Duodenal mucosa (tissue), 2 donors: ENCODE measurements around the gene GAN.
A peak's percentile ranks its signal among the peaks of the same experiment; 100 is the strongest.

Experiments
- H3K27ac ChIP-seq: one replicate; pipeline ENCODE4 v1.7.0; 2013; ENCODE audit warnings: low read depth, low read length
- H3K27me3 ChIP-seq, 2 donors: one replicate each; pipeline ENCODE4 v1.7.0; 2013; ENCODE audit warnings: low read length in 2 of 2, control low read depth in 1 of 2; ENCODE audit not compliant: insufficient read depth in 2 of 2, control insufficient read depth in 1 of 2
- H3K36me3 ChIP-seq, 2 donors: one replicate each; pipeline ENCODE4 v1.7.0; 2013; ENCODE audit warnings: low read length in 2 of 2, control low read depth in 1 of 2; ENCODE audit not compliant: insufficient read depth in 2 of 2, control insufficient read depth in 1 of 2
- H3K4me1 ChIP-seq, 2 donors: one replicate each; pipeline ENCODE4 v1.7.0; 2013; ENCODE audit warnings: low read length in 2 of 2, control low read depth in 1 of 2; ENCODE audit not compliant: insufficient read depth in 2 of 2, control insufficient read depth in 1 of 2
- H3K4me3 ChIP-seq, 2 donors: one replicate each; pipeline ENCODE4 v1.7.0; 2013; ENCODE audit warnings: low read length in 2 of 2, low read depth in 1 of 2
- H3K9ac ChIP-seq, 2 donors: one replicate each; pipeline ENCODE4 v1.7.0; 2013; ENCODE audit warnings: low read length in 2 of 2, low read depth in 1 of 2
- H3K9me3 ChIP-seq, 2 donors: one replicate each; pipeline ENCODE4 v1.7.0; 2013; ENCODE audit warnings: low read length in 2 of 2, control low read depth in 1 of 2; ENCODE audit not compliant: control insufficient read depth in 1 of 2

Gene GAN

DNA sequence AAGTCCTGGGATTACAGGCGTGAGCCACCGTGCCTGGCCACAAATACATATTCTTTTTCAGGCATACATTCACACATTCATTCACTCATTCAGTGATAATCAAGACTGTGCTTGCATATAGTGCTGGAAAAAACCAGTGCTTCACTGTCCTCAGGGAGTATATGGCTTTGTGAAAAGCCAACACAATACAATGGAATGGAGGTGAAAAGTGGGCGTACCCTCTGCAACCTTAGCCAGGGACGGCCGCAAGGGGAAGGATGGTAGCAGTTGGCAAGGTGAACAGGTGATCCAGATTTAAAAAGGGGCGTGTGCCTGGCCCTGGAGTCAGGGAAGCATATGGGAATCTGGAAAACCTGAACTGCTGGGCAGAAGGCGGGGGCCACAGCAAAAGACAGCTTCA, 18.1 kb upstream of the GAN start:
- no peaks in the 10 kb centered on the region for H3K36me3 ChIP-seq
- H3K27me3 ChIP-seq = no peaks in the 10 kb centered on the region
- H3K4me3 ChIP-seq = no peak overlapping the region
- no peak overlapping the region for H3K9ac ChIP-seq
- peaks cover 8 to 21% of the 10 kb centered on the region in 2 donors for H3K4me1 ChIP-seq
- H3K27ac ChIP-seq = no peak overlapping the region
- H3K9me3 ChIP-seq = no peaks in the 10 kb centered on the region

DNA sequence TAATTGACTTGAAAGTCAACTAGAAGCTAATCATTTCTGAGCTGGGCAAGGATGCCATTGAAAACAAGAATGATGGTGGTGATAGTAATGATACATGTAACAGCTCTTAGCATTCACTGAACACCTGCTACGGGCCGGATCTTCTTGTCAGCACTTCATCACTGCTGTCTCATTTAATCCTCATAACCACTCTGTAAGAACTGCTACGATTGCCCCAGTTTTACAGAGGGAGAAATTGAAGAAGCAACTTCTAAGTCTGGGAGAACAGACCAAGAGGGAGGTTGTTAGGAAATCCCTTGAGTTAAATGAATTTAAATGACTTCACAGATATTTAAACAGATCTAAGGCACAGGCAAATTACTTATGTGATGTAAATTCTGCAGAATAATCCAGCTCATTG, 7.0 kb upstream of the GAN start:
- H3K36me3 ChIP-seq = peaks cover 0 to 4% of the 10 kb centered on the region in 2 donors
- H3K9ac ChIP-seq = no peak overlapping the region
- H3K4me1 ChIP-seq = peaks cover 2 to 5% of the 10 kb centered on the region in 2 donors
- no peak overlapping the region for H3K27ac ChIP-seq
- H3K4me3 ChIP-seq = no peak overlapping the region
- no peaks in the 10 kb centered on the region for H3K9me3 ChIP-seq
- H3K27me3 ChIP-seq = no peaks in the 10 kb centered on the region

DNA sequence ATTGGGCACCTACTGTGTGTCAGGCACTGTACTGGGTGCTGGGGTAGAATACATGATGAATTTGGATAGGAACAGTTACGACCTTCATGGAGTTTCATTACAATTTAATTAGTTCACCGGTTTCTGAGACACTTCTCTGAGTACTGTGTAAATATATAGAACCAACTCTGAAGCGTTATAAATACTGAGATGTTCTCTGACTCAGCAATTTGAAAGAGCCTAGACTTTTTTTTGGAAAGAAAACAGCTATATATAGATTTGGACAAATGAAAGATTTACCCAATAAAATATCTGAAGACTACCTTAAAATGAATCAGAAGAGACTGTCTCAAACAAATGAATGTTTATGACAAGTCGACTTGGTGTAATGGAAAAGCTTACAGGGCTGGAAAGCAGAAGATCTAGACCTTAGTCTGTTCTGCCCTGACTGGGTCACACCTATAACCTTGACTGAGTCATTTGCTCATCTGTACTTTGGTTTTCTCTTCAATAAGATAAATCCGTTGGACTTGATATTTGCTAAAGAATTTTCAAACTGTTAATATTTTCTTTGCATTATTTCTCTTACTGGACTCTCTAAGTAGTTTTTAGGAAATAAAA, 4.6 kb upstream of the GAN start:
- H3K9ac ChIP-seq = no peak overlapping the region
- no peak overlapping the region for H3K27ac ChIP-seq
- H3K4me1 ChIP-seq = peaks cover 14 to 15% of the 10 kb centered on the region in 2 donors
- H3K27me3 ChIP-seq = no peaks in the 10 kb centered on the region
- H3K36me3 ChIP-seq = peaks cover 0 to 4% of the 10 kb centered on the region in 2 donors
- H3K9me3 ChIP-seq = no peaks in the 10 kb centered on the region
- no peak overlapping the region for H3K4me3 ChIP-seq

DNA sequence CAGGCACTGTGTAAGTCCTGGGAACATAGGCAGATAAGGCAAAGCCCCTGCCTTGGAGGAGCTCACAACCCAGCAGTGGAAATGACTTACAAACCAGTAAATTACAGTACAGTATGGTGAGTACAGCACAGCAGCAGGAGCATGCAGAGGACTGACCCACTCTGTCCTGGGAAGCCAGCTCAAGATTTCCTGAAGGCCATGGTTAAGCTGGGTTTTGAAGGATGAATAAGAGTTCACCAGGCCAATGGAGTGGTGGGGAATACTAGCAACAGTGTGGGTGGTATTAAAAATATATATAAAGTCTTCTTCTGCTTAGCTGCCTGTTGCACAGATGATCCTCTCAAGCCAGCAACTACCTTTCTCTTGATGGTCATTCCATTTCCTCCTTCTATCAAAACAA, 3.0 kb upstream of the GAN start:
- Histone ChIP-seq H3K9me3 (no peaks in the 10 kb centered on the region), H3K27me3 (no peaks in the 10 kb centered on the region), H3K36me3 (peaks cover 0 to 4% of the 10 kb centered on the region in 2 donors), H3K27ac (no peak overlapping the region), H3K9ac (no peak overlapping the region), H3K4me3 (no peak overlapping the region), H3K4me1 (peaks cover 19 to 20% of the 10 kb centered on the region in 2 donors)

DNA sequence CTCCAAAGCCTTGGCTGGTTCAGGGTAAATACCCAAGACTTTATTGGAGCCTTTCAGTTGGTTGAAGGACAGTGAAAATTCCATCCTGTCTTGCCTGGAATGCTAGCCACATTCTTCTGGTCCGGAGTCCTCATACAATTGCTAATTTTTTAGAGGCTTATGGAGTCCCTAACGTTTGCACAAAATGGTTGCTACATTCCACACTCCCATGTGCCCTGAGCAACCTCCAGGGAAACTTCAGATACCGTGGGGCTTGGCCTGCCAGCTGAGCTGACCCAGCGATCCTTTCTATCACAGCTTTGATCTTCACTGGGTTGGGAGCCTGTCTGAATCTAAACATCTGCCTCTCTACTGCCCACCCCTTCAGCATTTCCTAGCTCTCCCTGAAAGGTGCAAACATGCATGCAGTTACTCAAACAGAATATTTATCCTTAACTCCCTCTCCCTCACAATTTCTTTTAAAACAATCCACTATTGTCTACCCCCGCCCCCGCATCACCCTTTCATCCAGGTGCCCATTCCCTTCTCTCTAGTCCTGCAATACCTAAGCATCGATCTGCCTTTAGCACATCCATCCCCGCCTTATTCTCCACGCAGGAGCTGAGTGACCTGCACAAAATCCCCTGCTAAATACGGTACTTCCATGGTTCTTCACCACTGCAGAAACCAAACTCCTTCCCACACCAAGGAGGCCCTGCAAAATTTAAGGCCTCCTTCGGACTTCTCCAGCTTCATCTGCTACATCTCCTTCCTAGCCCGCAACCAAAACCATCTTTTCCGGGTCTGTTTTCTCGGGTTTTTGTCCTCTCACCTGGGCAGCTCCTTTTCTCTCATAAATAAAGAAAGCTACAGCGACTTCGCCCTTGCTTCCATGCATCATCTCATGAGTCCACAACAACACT, 810 bp upstream of the GAN start:
- Histone ChIP-seq H3K36me3 (peaks cover 0 to 4% of the 10 kb centered on the region in 2 donors), H3K9ac (peak overlapping the region; percentile 45 to 82), H3K4me1 (peaks cover 19 to 20% of the 10 kb centered on the region in 2 donors), H3K9me3 (no peaks in the 10 kb centered on the region), H3K4me3 (peak overlapping the region; percentile 80 to 93), H3K27ac (no peak overlapping the region), H3K27me3 (no peaks in the 10 kb centered on the region)

DNA sequence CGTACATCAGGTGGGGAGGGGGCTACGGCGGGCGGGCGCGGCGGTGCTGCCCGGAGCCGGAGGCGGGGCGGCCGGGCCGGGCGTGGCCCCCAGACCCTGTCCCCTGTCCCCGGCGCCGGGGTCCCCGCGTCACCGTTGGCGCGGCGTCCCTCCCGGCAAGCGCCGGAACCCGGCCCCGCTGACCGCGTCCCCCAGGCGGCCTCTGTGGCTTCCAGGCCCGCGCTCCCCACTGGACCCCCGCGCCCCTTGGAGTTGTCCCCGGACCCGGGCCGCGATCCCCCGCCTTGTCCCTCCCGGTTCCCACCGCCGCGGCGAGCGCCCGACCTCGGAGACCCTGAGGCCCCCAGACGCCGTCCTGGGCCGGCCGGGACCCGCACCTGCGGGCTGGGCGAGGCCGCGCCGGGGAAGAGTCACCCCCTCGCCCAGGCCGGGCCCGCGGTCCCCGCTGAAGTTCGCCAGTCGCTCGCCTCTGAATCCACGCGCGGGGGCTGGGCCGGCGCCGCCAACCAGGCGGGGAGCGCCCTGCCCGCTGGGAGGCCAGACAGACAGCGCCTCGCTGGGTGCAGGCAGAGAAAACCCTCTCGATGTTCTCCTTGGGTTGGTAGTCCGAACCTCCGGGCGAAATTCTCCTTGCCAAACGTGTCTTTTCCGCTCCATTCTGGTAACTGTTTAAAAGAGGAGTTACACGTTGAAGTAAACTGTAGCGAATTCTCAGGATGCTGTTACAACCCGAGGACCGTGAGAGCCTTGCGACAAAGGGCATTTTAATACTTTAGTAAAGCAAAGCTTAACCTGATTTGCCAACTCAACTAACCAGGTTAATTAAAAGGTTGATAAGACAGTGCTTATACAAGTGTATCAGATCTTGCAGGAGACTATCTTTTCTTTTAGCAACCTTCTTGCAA, 761 bp downstream of the GAN start:
- no peaks in the 10 kb centered on the region for H3K9me3 ChIP-seq
- H3K4me3 ChIP-seq = peak overlapping the region; percentile 80 to 93
- H3K9ac ChIP-seq = peak overlapping the region; percentile 80 to 82
- H3K27me3 ChIP-seq = no peaks in the 10 kb centered on the region
- peak overlapping the region; percentile 83 for H3K27ac ChIP-seq
- H3K4me1 ChIP-seq = peaks cover 20 to 28% of the 10 kb centered on the region in 2 donors
- peaks cover 0 to 4% of the 10 kb centered on the region in 2 donors for H3K36me3 ChIP-seq

DNA sequence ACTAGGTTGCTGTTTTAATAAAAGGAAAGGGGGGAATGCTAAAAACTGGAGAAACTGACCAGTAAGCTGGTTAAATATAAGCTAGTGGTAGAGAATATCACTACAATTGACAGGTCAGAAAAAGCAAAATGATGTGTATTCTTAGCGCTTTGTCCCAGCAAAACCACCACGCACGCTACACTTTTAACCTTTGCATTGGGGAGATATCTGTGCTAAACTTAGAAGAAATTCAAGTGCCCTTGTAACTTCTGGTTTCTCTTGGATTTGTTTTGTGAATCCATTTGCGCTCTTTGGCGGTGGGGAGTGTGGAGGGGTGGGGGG, 1.4 kb downstream of the GAN start:
- Histone ChIP-seq H3K9ac (peak overlapping the region; percentile 80 to 82), H3K27me3 (no peaks in the 10 kb centered on the region), H3K36me3 (peaks cover 0 to 4% of the 10 kb centered on the region in 2 donors), H3K9me3 (no peaks in the 10 kb centered on the region), H3K27ac (no peak overlapping the region), H3K4me3 (peak overlapping the region; percentile 80 to 93), H3K4me1 (peaks cover 20 to 27% of the 10 kb centered on the region in 2 donors)

DNA sequence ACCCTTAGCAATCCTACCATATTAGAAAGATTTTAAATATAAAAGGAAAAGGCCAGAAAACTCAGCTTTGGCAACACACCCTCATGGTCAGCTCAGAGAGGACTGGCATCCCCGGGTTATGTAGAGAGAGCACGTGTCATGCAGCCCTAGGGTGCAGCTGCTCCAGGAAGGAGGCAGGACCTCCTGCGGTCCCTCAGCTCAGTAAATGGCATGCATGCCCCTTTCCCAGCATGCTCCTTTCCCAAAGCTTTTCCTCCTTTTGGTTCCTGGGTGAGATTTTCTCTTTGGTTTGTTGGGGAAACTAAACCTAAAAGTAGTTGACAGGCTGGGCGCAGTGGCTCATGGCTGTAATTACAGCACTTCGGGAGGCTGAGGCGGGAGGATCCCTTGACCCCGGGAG, 3.9 kb downstream of the GAN start:
- Histone ChIP-seq H3K4me1 (peaks cover 10 to 18% of the 10 kb centered on the region in 2 donors), H3K4me3 (no peak overlapping the region), H3K27me3 (no peaks in the 10 kb centered on the region), H3K9ac (no peak overlapping the region), H3K9me3 (no peaks in the 10 kb centered on the region), H3K36me3 (peaks cover 0 to 2% of the 10 kb centered on the region in 2 donors), H3K27ac (no peak overlapping the region)

DNA sequence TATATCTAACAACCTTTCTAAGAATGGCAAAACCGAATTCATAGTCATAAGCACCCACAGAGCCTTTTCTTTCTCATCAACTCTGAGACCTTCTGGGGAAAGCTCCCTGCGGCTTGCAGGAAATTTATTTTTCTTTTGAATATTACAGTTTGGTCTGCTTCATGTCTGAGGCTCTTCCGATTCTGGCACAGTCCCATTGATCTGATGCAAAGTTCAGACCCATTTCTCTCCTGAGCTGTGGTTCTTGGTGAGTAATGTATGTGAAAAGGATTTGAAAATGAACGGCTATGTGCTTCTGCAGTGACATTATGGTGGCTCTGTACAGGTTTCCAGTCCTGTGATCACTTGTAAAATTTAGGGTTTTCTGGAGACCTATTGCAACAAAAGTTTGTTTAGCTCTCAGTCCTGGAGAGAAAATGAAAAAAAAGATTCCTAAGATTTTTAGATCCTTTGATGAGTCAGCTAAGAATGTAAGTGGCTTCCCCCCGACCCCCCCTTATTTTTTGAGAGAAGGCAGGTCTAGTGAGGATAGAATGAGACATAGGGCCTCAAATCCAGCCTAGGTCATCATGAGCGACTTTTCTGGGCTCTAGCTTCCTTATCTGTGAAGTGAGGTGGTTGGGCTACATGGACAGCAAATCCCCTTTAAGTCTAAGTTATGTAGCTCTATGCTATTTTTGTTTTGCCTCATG, 4.6 kb downstream of the GAN start:
- no peaks in the 10 kb centered on the region for H3K27me3 ChIP-seq
- peaks cover 5 to 14% of the 10 kb centered on the region in 2 donors for H3K4me1 ChIP-seq
- H3K4me3 ChIP-seq = no peak overlapping the region
- H3K36me3 ChIP-seq = peaks cover 0 to 2% of the 10 kb centered on the region in 2 donors
- no peak overlapping the region for H3K27ac ChIP-seq
- no peak overlapping the region for H3K9ac ChIP-seq
- H3K9me3 ChIP-seq = no peaks in the 10 kb centered on the region
